HepG2 (cell line): Measurements from ENCODE around the gene PATL1. TPM values are rescaled to one million over a fixed set of nuclear protein-coding genes. Genes with fewer than 3 reads are reported as not detected.

Experiments
- ATAC-seq: fragments of 200-7000 bp; cut with Tn5 transposase; 3 replicates; pipeline ENCODE4 v1.9.1; 2020; ENCODE audit warnings: mild to moderate bottlenecking, moderate library complexity
- BruUV-seq: library from RNA; stranded (reverse); fragments of 400-500 nt; replicated peaks from 2 replicates; lab custom pipeline; 2021; lab: Mats Ljungman, UMichigan
- CTCF ChIA-PET: fragments of 300-600 bp; formaldehyde crosslinking; extraction: SDS; loops from one replicate; lab custom pipeline; 2021; ENCODE audit warnings: low total read pairs, inconsistent platforms, low intra/inter-chr PET ratio; lab: Yijun Ruan, JAX
- POLR2A ChIA-PET: fragments of 350-600 bp; sonication (Branson Sonifier 250); formaldehyde crosslinking; loops from one replicate; lab custom pipeline; 2020; ENCODE audit warnings: antibody characterized with exemption, inconsistent platforms; lab: Yijun Ruan, JAX
- DNase-seq: peaks from one replicate; pipeline ENCODE4 v3.0.0-alpha.2; 2015; ENCODE audit warnings: low spot score
- FAIRE-seq: peaks from 3 replicates; lab custom pipeline; 2011; peaks lifted over from hg19 to GRCh38; lab: Jason Lieb, UNC
- H2AFZ ChIP-seq: one replicate; pipeline ENCODE4 v1.6.1; 2011; ENCODE audit warnings: low read length, inconsistent platforms
- H3K27ac ChIP-seq: fragments of 300-600 bp; 3 replicates; pipeline ENCODE4 v1.8.0; 2011; ENCODE audit warnings: mixed run types, mild to moderate bottlenecking, mixed read lengths, low read length, inconsistent platforms; ENCODE audit not compliant: insufficient read depth; ENCODE audit errors: extremely low read length
- H3K27me3 ChIP-seq, 2 experiments: fragments of 200-600 bp in 1 of 2; 2 replicates in 1 of 2; 3 replicates in 1 of 2; pipeline versions ENCODE4 v1.6.0 to v1.8.0; 2011; ENCODE audit warnings: low read length in 2 of 2, mild to moderate bottlenecking in 2 of 2, moderate library complexity in 2 of 2, inconsistent platforms in 1 of 2; ENCODE audit not compliant: insufficient read depth in 2 of 2, control insufficient read depth in 1 of 2
- H3K36me3 ChIP-seq, 2 experiments: fragments of 200-600 bp in 1 of 2; replicated peaks in 1 of 2; 2 replicates in 1 of 2; 3 replicates in 1 of 2; pipeline versions ENCODE4 v1.5.1 to v1.8.0; 2011; ENCODE audit warnings: low read length in 2 of 2, inconsistent platforms in 1 of 2; ENCODE audit not compliant: insufficient read depth in 2 of 2, control insufficient read depth in 1 of 2
- H3K4me1 ChIP-seq: 2 replicates; pipeline ENCODE4 v1.5.1; 2012; ENCODE audit warnings: low read length, inconsistent platforms; ENCODE audit not compliant: insufficient read depth
- H3K4me2 ChIP-seq: 2 replicates; pipeline ENCODE4 v1.6.0; 2011; ENCODE audit warnings: low read depth, low read length, inconsistent platforms
- H3K4me3 ChIP-seq, 3 experiments: fragments of 200-600 bp in 1 of 3; sonication (generic), shearing (Covaris generic) in 1 of 3; replicated peaks in 1 of 3; 2 replicates each; pipeline ENCODE4 v1.5.1; 2011 to 2016; ENCODE audit warnings: low read length in 3 of 3, inconsistent platforms in 2 of 3, low read depth in 2 of 3, mild to moderate bottlenecking in 2 of 3, control low read depth in 1 of 3, mixed read lengths in 1 of 3; ENCODE audit not compliant: insufficient read depth in 1 of 3
- H3K79me2 ChIP-seq: one replicate; pipeline ENCODE4 v1.6.1; 2011; ENCODE audit warnings: low read length, inconsistent platforms; ENCODE audit not compliant: insufficient read depth
- H3K9ac ChIP-seq: 2 replicates; pipeline ENCODE4 v1.6.0; 2011; ENCODE audit warnings: mild to moderate bottlenecking, low read depth, low read length, inconsistent platforms; ENCODE audit not compliant: insufficient read depth
- H3K9me3 ChIP-seq: 2 replicates; pipeline ENCODE4 v1.5.1; 2012; ENCODE audit warnings: mild to moderate bottlenecking, low read length
- H4K20me1 ChIP-seq: 2 replicates; pipeline ENCODE4 v1.6.0; 2011; ENCODE audit warnings: inconsistent platforms, mild to moderate bottlenecking, low read length, moderate library complexity; ENCODE audit not compliant: insufficient read depth
- AHR ChIP-seq: IDR thresholded peaks from 2 replicates; pipeline ENCODE4 v1.6.1; 2018; ENCODE audit warnings: missing genetic modification reagents, missing compliant biosample characterization
- BRD4 ChIP-seq: sonication (generic); formaldehyde crosslinking; IDR thresholded peaks from 2 replicates; pipeline ENCODE4 v1.4.0; 2020; ENCODE audit warnings: missing genetic modification reagents
- RARA ChIP-seq: IDR thresholded peaks from 2 replicates; pipeline ENCODE4 v1.6.1; 2016; ENCODE audit warnings: missing genetic modification reagents, missing compliant biosample characterization
- ZFP37 ChIP-seq: sonication (generic); formaldehyde crosslinking; IDR thresholded peaks from 2 replicates; pipeline ENCODE4 v1.4.0; 2020; ENCODE audit warnings: missing genetic modification reagents, borderline replicate concordance
- ZNF121 ChIP-seq: sonication (generic); formaldehyde crosslinking; IDR thresholded peaks from 2 replicates; pipeline ENCODE4 v1.5.0; 2020; ENCODE audit warnings: mild to moderate bottlenecking, missing genetic modification reagents
- WGBS: methylation state at CpG from one replicate; pipeline ENCODE4 v1.1.6; 2017; ENCODE audit warnings: low lambda C conversion rate; 5-methylcytosine and 5-hydroxymethylcytosine counted together
- in situ Hi-C: cut with HindIII; loops from 2 replicates; pipeline ENCODE4 v1.10.0; 2017; ENCODE audit warnings: low pct_unique_long_range_greater_than_20kb; ENCODE audit not compliant: extremely low pct_ligation_motif_present
- intact Hi-C: fragments of 100-400 bp; cut with micrococcal nuclease; formaldehyde crosslinking; loops from one replicate; pipeline ENCODE4 v1.10.0; 2022; ENCODE audit not compliant: unreplicated experiment
- polyA plus RNA-seq, 8 experiments: library from polyadenylated mRNA; depleted of rRNA in 3 of 8; stranded (reverse) in 7 of 8; unstranded in 1 of 8; fragments of >200 nt; fragmentation: Illumina TruSeq in 4 of 8; extraction: Trizol in 4 of 8; gene quantifications; 2 replicates each; pipeline versions ENCODE4 v1.2.1 to v1.2.3, GENCODE V29; 2011 to 2016; ENCODE audit warnings: low read depth in 4 of 8, missing spikeins in 1 of 8, mixed read lengths in 1 of 8; ENCODE audit not compliant: insufficient read depth in 1 of 8
- total RNA-seq, 5 experiments: library from RNA; depleted of rRNA; stranded (reverse); fragments of >200 nt; fragmentation: Illumina TruSeq; extraction: Trizol; gene quantifications; 2 replicates each; pipeline ENCODE4 v1.2.3, GENCODE V29; 2016; ENCODE audit warnings: low read depth in 1 of 5
- TF ChIP-seq, protein P1 (sequence below): fragments of 450-650 bp; IDR thresholded peaks from 2 replicates; pipeline ENCODE4 v1.6.1; 2017; ENCODE audit warnings: mild to moderate bottlenecking

Gene PATL1
- total and polyA plus RNA-seq, 2 of the 13 experiments (the other 11 are each of a cell fraction or from before 2014, with no cell fraction given), result 12.9 to 26.8 TPM

DNA sequence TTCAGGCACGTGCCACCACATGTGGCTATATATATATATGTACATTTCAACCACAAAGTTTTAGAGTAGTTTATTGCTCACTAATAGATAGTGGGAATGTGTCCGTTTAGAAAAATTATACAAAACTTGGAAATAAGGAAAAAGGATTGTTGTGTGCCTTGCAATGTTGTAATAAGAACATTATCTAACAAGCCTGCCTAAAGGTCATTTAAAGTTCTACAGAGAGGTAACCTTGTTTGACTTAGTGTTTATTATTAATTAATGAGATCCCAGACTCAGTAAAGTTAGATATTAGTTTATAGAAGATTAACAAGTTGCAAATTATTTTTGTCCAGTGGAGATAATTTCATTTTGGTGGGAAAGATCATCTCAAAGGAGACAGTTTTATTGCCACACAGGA lies 5.5 kb upstream of the PATL1 start (continued):
- TF ChIP-seq RARA (CRISPR knock-in tag), result peak; percentile 69
- TF ChIP-seq, protein P1, sequence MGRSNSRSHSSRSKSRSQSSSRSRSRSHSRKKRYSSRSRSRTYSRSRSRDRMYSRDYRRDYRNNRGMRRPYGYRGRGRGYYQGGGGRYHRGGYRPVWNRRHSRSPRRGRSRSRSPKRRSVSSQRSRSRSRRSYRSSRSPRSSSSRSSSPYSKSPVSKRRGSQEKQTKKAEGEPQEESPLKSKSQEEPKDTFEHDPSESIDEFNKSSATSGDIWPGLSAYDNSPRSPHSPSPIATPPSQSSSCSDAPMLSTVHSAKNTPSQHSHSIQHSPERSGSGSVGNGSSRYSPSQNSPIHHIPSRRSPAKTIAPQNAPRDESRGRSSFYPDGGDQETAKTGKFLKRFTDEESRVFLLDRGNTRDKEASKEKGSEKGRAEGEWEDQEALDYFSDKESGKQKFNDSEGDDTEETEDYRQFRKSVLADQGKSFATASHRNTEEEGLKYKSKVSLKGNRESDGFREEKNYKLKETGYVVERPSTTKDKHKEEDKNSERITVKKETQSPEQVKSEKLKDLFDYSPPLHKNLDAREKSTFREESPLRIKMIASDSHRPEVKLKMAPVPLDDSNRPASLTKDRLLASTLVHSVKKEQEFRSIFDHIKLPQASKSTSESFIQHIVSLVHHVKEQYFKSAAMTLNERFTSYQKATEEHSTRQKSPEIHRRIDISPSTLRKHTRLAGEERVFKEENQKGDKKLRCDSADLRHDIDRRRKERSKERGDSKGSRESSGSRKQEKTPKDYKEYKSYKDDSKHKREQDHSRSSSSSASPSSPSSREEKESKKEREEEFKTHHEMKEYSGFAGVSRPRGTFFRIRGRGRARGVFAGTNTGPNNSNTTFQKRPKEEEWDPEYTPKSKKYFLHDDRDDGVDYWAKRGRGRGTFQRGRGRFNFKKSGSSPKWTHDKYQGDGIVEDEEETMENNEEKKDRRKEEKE, result no peak
- TF ChIP-seq ZFP37, result no peak
- TF ChIP-seq, all 625 proteins: peak for 2

DNA sequence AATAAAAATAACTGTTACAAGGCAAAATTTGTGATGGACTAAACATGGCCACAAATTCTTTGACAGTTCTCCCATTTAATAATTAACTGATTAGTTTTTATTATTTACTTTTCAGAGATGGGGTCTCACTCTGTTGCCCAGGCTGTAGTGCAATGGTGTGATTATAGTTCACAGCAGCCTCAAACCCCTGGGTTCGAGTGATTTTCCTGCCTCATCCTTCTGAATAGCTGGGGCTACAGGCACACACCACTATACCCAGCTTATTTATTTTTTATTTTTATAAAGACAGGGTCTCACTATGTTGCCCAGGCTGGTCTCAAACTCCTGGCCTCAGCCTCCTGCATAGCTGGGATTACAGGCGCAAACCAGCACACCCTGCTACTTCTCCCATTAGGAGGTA lies 4.5 kb upstream of the PATL1 start:
- no peaks in the 10 kb centered on the region for H3K36me3 ChIP-seq
- ATAC-seq (no peak), DNase-seq (no peak), FAIRE-seq (no peak)
- H3K4me1 ChIP-seq, result peaks cover 47% of the 10 kb centered on the region
- H3K79me2 ChIP-seq, result peaks cover 2% of the 10 kb centered on the region
- no peaks in the 10 kb centered on the region for H4K20me1 ChIP-seq
- ChIA-PET POLR2A (no interaction called here), CTCF (no interaction called here)
- H3K27me3 ChIP-seq, result no peaks in the 10 kb centered on the region; a peak in 1 of 5 replicates
- no peak overlapping the region for H2AFZ ChIP-seq
- intact Hi-C loops (no loop called here), in situ Hi-C loops (loop anchor here (10.0 kb wide), 1 partner anchor 132 kb away; no protein-coding TSS in a partner anchor)
- H3K4me3 ChIP-seq, result no peak overlapping the region
- no peak overlapping the region for H3K27ac ChIP-seq
- H3K9ac ChIP-seq, result no peak overlapping the region
- no peak overlapping the region for H3K4me2 ChIP-seq
- TF ChIP-seq ZNF121 (CRISPR knock-in tag) (0 out of 2 replicates have a peak, but pooled peaks have one; percentile 50), BRD4 (CRISPR knock-in tag) (no peak), AHR (no peak), RARA (CRISPR knock-in tag) (no peak)
- 50% methylated on average over 2 of the region's 2 CpGs for WGBS
- BruUV-seq, result no TSS peak
- no peaks in the 10 kb centered on the region for H3K9me3 ChIP-seq
